NOMO-1 treated with dmso at 0.1 percent for 144 hours (cell line): ENCODE data around the gene MTFP1.
"Not testable (repeated sequence)": the region's sequence is repeated elsewhere in the genome, so short reads cannot be mapped to it uniquely, and the experiment has no call there.

Experiments
- DNase-seq: peaks from one replicate; lab custom pipeline; 2025; ENCODE audit not compliant: unreplicated experiment; lab: John Stamatoyannopoulos, UW

MTFP1 gene

DNA sequence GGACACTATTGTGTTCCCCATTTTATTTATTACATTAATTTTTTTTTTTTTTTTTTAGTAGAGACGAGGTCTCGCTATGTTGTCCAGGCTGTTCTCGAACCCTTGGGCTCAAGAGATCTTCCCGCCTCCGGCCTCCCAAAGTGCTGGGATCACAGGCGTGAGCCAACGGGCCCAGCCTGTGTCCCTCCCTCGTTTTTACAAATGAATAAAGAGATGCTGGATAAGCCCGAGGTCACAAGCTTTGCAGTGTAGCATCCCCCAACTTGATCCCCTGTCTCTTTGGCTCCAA lies 297 bp upstream of the MTFP1 start:
- DNase-seq, result no peak

DNA sequence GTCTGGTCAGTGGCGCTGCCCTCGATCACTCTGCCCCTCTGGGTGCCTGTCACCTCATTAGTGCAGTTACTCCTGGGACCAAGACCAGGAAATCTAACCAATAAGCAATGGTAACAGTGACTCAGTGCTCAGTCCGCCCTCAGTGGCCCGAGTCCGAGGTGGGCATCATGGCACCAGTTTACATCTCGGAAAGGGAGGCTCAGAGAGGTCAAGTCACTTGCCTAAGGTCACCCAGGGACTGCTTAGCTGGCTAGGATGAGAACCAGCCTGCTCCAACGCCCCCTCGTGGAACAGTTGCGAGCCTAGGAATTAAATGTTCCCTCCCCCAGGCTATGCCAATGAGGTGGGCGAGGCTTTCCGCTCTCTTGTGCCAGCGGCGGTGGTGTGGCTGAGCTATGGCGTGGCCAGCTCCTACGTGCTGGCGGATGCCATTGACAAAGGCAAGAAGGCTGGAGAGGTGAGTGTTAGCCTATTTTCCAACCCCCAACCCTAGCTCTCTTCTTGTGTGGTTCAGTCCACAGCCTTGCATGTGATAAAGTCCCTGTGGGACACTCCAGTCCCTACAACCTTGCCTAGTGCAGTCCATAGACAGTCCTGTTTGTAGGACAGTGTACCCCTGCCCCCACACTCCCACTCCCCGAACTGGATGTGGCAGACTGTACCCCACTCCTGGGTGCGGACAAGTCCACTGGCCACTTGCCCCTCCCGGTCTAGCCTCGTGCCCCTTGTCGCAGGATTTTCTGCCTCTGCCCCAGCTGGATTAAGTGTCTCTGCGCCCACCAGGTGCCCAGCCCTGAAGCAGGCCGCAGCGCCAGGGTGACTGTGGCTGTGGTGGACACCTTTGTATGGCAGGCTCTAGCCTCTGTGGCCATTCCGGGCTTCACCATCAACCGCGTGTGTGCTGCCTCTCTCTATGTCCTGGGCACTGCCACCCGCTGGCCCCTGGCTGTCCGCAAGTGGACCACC lies 1.1 kb downstream of the MTFP1 start:
- DNase-seq, result peak; percentile 42

DNA sequence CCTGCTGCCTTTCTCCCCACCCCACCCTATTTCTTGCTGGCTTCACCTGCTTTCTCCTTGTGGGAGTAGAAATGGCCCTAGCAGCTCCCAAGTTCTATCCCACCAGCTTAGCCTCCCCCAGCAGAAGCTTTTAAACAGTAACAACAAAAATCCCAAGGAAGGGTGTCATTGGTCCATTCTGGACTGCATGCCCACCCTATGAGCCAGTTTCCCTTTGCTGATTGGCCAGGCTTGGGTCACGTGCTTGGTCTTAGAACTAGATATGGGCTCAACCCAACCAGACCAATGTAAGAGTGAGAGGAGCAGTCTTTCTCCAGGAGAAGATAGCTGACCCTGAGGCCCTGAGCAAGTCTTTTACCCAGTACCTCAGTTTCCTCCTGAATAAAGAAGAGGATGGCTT lies 2.3 kb downstream of the MTFP1 start:
- no peak for DNase-seq

DNA sequence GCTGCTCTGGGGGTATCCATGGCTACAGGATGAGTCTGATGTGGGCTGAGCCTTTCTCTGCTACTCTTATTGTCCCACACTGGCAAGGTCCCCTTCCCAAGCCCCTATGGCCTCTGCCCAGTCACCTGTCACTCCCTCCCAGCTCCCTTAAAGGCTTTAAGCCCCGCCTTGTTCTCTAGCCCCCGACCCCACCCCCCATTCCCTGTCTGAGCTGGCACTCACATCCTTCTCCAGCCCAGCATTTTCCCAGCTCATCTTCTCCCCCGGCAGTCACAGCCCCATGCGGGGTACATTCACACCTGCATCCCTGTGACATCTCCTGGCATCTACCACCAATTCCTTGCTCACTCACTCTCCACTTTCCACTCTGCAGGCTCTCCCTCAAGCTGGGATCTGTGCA lies 4.3 kb downstream of the MTFP1 start:
- DNase-seq, result no peak

DNA sequence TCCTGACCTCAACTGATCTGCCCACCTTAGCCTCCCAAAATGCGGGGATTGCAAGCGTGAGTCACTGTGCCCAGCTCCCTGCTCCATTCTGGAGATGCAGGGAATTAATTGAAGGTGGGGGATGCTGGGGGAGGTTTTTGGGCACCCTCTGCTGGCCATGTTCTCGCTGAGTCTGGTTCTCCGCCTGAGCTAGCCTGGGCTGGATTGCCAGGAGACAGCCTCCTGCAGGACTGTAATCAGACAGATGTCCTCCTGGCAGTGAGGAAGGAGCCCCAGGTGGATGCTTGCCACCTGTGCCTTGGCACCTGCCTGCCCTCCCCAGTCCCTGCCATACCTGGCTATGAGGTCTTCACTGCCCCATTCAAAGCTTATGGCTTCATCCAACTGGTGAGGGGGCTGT lies 5.4 kb downstream of the MTFP1 start:
- DNase-seq, result no peak

DNA sequence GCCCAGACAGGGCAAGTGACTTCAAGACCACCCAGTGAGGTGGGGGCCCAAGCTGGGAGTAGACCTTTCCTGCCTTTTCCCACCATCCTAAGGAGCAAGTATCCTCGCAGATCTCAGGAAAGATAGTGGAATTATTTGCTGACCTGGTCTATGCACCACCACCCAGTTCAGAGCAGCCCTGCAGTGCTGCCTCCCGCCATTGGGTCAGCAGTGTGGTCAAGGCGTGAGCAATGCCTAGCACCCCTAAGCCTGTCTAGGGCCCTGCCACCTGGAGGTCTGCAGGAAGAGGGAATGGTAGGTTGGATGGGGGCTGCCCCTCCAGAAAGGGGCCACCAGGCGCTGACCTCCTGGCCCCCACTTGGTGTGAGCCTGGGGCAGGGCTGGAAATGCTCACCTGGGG lies 6.5 kb downstream of the MTFP1 start:
- DNase-seq, result no peak

DNA sequence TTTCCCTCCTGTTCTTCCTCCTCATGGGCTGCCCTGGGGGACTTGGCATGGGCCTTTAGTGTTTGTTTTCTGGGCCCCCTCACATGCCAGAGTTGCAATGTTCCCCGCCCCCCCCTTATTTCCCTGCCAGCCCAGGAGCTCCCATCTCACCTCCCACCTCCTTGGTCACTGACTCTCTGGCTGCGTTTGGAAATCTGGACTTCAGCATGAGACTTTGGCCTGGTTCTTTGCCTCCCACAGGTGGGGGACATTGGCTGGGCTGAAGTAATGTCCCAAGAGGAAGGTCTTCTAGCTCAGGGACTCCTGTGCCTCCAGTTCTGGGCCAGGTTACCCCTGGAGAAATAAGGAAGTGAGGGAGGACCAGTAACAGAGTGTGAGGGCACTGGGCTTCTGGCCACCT lies 7.0 kb downstream of the MTFP1 start:
- no peak for DNase-seq

DNA sequence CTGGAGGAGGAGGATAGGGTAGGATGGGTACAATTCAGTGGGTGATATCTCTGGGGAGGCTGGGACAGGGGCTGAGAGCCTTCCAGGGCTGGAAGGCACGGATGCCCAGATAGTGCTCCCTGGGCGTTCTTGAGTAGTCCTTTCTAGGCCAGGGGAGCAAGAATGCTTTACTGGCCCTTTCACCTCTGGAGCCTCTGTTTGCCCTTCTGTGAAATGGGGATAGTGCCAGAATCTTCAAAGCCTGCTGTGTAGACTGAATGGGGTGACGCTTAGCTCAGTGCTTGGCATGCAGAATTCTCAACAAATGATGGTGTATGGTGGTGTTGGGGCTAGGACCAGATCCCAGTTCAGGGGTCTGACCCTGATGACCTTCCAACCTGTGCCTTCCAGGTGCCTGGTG lies 7.7 kb downstream of the MTFP1 start:
- DNase-seq, result no peak

DNA sequence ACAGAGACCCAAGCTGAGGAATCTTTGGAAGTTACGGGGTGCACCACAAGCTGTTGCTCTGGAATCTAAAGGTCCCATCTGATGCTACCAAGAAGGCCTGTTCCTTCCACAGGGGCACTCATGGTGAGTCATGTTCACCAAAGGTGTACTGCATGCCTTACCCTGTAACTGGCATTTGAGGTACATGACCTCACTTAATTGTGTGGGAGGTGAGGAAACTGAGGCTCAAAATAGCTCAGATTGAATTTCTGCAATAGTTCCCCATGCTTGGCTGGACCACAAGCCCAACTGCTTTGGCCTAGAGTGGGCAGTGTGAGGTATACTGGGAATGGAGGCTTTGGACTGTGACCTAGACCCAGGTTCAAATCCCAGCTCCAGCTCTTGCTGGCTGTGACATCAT lies 8.2 kb downstream of the MTFP1 start:
- no peak for DNase-seq

DNA sequence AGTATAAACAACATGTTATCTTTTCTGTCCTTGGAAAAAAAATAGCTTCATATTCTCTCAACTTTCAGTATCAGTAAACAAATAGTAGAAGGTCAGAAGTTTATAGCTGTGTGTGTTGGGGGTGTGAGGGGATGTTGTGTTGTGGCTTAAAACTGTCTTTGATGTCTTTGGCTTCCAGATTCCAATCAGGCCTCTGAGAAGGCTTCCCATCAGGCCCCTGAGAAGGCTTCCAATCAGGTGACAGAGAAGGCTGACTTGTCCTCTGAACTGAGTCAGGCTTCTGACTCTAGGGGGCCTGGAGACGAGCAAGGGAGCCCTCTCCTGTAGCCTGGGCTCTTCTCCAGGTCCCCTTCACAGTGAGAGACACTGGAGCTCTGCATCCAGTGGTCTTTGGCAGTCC lies 9.3 kb downstream of the MTFP1 start:
- no peak for DNase-seq

DNA sequence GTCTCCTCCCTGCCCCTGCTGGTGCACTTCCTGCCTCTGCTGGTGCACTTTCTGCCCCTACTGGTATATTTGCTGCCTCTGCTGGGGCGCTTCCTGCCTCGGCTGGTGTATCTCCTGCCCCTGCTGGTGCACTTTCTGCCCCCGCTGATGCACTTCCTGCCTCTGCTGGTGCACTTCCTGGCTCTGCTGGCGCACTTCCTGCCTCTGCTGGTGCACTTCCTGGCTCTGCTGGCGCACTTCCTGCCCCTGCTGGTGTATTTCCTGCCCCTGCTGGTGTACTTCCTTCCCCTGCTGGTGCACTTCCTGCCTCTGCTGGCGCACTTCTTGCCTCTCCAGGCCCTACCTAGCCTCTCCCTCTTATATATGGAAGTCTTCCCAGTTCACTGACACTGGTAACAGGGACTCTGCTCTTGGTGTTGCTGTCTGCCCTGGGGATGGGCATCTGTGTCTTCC lies 10.1 kb downstream of the MTFP1 start:
- no peak for DNase-seq

DNA sequence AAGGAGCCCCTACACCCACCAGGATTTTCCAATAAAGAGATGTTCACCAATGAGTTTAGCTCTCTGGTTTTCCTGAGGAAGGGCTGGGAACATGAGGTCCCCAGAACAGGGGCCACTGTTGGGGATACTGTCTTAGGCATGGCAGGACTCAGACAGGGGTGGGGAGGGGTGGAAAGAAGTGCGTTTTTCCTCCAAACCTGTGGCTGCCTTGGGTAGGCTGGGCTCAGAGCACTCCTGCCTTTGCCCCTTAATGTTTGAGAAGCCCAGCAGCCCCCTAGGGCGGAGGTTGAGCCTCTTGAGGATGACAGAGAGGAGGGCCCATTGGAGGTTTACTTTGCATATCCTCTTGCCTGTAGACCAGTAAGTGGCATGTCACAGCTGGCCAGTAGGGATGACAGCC lies 10.6 kb downstream of the MTFP1 start:
- DNase-seq, result no peak

DNA sequence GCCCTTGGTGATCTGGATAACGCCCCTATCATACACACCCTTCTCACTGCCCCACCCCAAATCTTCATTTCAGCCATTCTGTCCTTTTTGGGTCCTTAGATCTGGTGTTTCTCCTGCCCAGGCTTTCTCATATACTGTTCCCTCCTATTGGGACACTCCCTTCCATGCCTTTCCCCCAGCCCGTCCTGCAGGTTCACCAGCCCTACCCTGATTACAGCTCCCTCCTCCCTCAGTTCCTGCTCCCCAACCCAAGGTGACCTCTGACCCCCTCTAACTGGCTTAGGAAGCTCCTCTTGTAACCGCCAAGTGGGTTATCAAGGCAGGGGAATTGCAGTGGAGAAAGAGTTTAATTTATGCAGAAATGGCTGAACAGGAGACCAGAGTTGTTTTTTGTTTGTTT lies 13.0 kb downstream of the MTFP1 start:
- DNase-seq, result no peak

DNA sequence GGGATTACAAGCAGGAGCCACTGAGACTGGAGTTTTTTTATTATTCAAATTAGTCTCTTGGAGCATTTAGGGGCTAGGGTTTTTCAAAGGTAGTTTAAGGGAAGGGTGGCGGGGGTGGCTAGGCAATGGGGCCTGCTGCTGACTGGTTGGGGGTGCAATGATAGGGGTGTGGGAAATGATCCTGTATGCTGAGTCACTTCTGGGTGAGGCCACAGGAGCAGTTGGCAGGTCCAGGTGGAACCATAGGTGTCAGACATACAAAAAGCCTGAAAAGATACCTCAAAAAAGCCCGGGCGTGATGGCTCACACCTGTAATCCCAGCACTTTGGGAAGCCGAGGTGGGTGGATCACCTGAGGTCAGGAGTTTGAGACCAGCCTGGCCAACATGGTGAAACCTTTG lies 13.7 kb downstream of the MTFP1 start:
- no peak for DNase-seq

DNA sequence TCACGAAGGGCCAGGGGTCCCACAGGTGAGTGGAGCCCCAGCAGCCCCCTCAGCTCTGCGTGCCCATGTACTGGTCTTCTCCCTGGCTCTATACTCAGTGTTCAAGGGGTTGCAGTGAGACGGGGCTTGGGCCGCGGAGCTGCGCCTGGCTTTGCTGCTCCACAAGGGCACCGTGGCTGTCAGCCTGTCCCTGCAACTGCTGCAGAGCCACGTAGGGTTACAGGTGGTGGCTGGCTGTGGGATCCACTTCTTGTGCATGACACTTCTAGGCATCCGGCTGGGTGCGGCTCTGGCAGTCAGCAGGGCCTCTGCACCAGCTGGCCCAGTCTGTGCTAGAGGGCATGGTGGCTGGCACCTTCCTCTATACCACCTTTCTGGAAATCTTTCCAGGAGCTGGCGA lies 14.3 kb downstream of the MTFP1 start:
- DNase-seq, result no peak

DNA sequence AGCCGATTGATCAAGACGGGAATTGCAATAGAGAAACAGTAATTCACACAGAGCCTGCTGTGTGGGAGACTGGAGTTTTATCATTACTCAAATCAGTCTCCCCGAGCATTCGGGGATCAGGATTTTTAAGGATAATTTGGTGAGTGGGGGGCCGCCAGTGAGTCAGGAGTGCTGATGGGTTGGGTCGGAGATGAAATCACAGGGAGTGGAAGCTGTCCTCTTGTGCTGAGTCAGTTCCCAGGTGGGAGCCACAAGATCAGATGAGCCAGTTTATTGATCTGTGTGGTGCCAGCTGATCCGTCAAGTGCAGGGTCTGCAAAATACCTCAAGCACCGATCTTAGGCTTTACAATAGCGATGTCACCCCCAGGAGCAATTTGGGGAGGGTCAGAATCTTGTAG lies 15.5 kb downstream of the MTFP1 start:
- DNase-seq, result no peak

DNA sequence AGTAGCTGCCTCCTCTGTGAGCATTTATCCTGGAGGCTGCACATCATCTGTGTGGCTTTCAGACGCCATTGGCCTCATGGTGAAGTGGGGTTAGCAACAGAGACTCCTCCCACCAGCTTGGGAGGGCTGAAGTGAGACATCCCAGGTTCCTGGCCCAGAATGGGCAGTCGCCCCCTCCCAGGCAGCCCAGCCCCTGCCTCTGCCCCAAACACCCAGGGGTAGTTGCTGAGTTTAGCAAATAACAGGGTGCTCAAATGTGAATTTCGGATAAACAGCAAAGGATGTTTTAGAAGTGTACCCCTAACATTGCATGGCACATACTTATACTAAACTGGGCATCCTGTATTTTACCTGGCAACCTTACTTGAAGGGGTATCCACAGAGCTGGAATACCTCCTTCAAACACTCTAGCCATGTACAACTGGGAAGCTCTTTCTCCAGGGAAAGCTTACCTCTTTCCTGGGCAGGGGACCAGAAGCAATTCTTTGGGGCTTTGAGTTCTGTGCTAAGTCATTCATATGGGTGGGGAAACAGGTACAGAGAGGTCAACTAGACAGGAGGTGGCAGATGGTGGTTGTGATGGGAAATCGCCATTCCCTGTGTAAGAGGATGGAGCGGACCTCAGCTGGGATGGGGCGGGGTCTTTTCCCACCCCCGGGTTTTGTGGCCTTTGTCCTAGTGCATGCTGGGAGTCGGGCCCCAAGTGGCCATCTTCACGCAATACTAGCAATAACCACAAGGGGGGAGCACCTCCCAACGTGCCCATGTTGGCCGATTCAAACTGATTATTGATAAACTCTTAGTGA lies 19.3 kb downstream of the MTFP1 start:
- DNase-seq, result peak; percentile 7

DNA sequence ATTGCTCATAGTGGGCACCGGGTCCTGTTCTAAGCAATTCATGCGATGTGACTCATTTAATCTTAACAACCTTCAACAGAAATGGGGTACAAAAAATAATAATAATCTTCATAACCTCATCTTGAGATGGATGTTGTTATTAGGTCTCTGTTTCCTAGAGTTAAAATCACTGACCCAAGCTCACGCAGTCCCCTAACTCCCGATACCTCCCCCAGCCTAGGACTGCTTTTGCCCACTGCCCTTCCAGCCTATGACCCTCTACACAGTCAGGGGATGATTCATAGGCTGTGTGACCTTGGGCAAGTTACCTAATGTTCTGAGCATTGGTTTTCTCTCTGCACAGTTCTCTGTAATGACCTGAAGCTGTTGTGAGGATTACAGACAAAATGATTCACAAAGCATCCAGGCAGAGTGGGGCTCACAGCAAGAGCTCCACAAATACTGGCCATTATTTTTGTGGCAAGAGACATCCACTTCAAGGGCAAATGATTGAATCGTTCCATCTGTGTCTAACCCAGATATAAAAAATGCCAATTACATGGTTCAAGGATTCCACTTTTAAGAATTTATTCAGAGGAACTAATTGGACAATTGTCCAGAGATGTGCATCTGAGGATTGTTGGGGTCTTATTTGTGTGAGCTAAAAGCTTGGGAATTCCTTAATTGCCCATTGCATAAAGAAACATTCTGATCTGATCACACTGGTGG lies 20.0 kb downstream of the MTFP1 start:
- DNase-seq, result no peak

DNA sequence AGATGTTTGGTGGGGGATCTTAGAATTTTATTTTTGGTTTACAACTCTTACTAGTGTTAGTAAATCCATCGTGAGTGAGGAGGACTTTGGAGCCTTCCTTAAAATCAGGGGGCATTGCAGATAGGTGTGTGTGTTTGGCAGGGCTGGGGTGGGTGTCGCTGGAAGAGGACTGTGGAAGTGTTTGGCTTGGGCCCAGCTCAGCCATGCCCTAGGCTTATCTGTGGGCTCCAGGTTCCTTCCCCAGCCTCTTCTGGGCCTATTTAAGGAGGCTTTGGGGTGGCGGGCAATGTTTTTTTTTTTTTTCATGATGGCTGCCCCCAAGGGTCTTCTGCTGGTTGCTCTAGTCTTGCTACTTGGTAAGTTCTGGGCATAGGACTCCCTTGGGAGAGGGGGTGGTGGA lies 22.1 kb downstream of the MTFP1 start:
- DNase-seq, result no peak

DNA sequence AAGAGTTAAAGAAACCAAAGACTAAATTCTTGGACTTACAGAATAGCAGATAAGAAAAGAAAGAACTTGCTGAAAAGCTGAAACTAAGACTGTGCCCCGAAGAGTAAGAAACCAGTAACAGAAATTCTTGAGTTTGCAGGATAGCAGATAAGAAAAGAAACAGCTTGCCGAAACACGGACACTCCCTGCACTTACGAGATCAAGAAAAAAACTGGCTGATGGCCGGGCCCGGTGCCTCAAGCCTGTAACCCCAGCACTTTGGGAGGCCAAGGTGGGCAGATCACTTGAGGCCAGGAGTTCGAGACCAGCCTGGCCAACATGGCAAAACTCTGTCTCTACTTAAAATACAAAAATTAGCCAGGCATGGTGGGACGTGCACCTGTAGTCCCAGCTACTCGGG lies 25.9 kb downstream of the MTFP1 start:
- not testable (repeated sequence) for DNase-seq

DNA sequence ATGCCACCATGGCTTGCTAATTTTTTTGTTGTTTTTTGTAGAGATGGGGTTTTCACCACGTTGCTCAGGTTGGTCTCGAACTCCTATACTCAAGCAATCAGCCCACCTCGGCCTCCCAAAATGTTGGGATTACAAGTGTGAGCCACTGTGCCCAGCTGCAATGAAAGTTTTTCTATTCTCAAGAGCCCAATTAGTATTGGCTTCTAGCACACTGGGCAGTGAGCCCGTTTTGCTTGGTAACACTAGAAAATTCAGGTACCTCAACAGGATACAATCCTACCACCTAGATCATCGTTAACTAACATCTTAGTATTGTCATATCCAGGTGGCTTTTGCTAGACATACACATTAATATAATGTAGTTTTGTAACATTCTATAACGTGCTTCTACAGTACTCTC lies 27.3 kb downstream of the MTFP1 start:
- DNase-seq, result no peak
